ENCODE measurements around the gene SLC6A11. TPM values are rescaled to one million over a fixed set of nuclear protein-coding genes. Genes with fewer than 3 reads are reported as not detected.

SLC6A11 gene
- total RNA-seq, 1 experiment from 2014 or later = not detected

GRCh38 chr3:10933805-10934481 is 117.9 kb downstream of the SLC6A11 start:
- H3K36me3 Mint-ChIP-seq (ENCODE audit: insufficient read depth, unreplicated experiment) = no peaks in the 10 kb centered on the region
- CTCF ChIA-PET = no interaction called here
- no peaks in the 10 kb centered on the region; the same call in 1 of the 2 replicates for H3K27me3 ChIP-seq (replicated peaks; ENCODE audit: control insufficient read depth, insufficient read depth, low read length)
- DNase-seq = peak in 1 of 2 experiments; percentile 9
- intact Hi-C loops (cut with micrococcal nuclease; ENCODE audit: unreplicated experiment) = no loop called here
- no peak overlapping the region for H3K4me3 Mint-ChIP-seq (ENCODE audit: unreplicated experiment)
- no peaks in the 10 kb centered on the region for H3K4me1 ChIP-seq
- H3K27ac Mint-ChIP-seq (ENCODE audit: unreplicated experiment) = no peak overlapping the region
- no peaks in the 10 kb centered on the region for H3K36me3 ChIP-seq (ENCODE audit: control insufficient read depth, insufficient read depth, low read length)
- H3K4me3 ChIP-seq (ENCODE audit: low read depth, low read length) = no peak overlapping the region
- no peaks in the 10 kb centered on the region for H3K4me1 Mint-ChIP-seq (ENCODE audit: low read depth, unreplicated experiment)
- BruUV-seq (replicated peaks) = no TSS peak
- peaks cover 10% of the 10 kb centered on the region for H3K27me3 Mint-ChIP-seq (ENCODE audit: insufficient read depth, unreplicated experiment)
- TF ChIP-seq, protein P1, sequence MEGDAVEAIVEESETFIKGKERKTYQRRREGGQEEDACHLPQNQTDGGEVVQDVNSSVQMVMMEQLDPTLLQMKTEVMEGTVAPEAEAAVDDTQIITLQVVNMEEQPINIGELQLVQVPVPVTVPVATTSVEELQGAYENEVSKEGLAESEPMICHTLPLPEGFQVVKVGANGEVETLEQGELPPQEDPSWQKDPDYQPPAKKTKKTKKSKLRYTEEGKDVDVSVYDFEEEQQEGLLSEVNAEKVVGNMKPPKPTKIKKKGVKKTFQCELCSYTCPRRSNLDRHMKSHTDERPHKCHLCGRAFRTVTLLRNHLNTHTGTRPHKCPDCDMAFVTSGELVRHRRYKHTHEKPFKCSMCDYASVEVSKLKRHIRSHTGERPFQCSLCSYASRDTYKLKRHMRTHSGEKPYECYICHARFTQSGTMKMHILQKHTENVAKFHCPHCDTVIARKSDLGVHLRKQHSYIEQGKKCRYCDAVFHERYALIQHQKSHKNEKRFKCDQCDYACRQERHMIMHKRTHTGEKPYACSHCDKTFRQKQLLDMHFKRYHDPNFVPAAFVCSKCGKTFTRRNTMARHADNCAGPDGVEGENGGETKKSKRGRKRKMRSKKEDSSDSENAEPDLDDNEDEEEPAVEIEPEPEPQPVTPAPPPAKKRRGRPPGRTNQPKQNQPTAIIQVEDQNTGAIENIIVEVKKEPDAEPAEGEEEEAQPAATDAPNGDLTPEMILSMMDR (IDR thresholded peaks at IDR 0.05; ENCODE audit: insufficient read depth in 1 of 2, low read depth in 1 of 2, low read length in 1 of 2, severe bottlenecking in 1 of 2, unreplicated experiment in 1 of 2) = no peak
- H3K9me3 ChIP-seq = no peaks in the 10 kb centered on the region
- POLR2A ChIA-PET = no interaction called here
- H3K9me3 Mint-ChIP-seq (ENCODE audit: unreplicated experiment) = no peaks in the 10 kb centered on the region

DNA sequence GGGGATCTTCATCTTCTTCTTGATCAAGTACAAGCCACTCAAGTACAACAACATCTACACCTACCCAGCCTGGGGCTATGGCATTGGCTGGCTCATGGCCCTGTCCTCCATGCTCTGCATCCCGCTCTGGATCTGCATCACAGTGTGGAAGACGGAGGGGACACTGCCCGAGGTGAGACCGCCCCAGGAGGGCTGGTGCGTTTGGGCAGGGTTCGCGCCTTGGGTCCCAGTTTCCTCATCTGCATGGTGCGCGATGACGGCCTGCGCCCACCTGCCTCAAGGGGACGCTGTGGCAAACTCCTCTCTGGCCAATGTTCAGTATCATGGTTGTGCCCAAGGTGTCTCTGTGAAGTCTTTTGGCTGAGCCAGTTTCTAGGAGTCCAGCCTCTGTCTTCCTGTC is 119.0 kb downstream of the SLC6A11 start:
- Mint-ChIP-seq H3K27me3 (ENCODE audit: insufficient read depth, unreplicated experiment) (peaks cover 10% of the 10 kb centered on the region), H3K4me3 (ENCODE audit: unreplicated experiment) (no peak overlapping the region), H3K36me3 (ENCODE audit: insufficient read depth, unreplicated experiment) (no peaks in the 10 kb centered on the region), H3K9me3 (ENCODE audit: unreplicated experiment) (no peaks in the 10 kb centered on the region), H3K4me1 (ENCODE audit: low read depth, unreplicated experiment) (no peaks in the 10 kb centered on the region), H3K27ac (ENCODE audit: unreplicated experiment) (no peak overlapping the region)
- TF ChIP-seq, protein P1 (IDR thresholded peaks at IDR 0.05; ENCODE audit: insufficient read depth in 1 of 2, low read depth in 1 of 2, low read length in 1 of 2, severe bottlenecking in 1 of 2, unreplicated experiment in 1 of 2) = no peak
- ChIA-PET CTCF (no interaction called here), POLR2A (no interaction called here)
- no peaks in the 10 kb centered on the region for H3K9me3 ChIP-seq
- no peaks in the 10 kb centered on the region for H3K36me3 ChIP-seq (ENCODE audit: control insufficient read depth, insufficient read depth, low read length)
- BruUV-seq (replicated peaks) = no TSS peak
- H3K27me3 ChIP-seq (replicated peaks; ENCODE audit: control insufficient read depth, insufficient read depth, low read length) = no peaks in the 10 kb centered on the region; the same call in 1 of the 2 replicates
- no peaks in the 10 kb centered on the region for H3K4me1 ChIP-seq
- H3K4me3 ChIP-seq (ENCODE audit: low read depth, low read length) = no peak overlapping the region
- no peak for DNase-seq
- intact Hi-C loops (cut with micrococcal nuclease; ENCODE audit: unreplicated experiment) = no loop called here

- Histone ChIP-seq H3K27me3 (replicated peaks; ENCODE audit: control insufficient read depth, insufficient read depth, low read length) (no peaks in the 10 kb centered on the region; the same call in 1 of the 2 replicates), H3K4me3 (ENCODE audit: low read depth, low read length) (no peak overlapping the region), H3K4me1 (no peaks in the 10 kb centered on the region), H3K9me3 (no peaks in the 10 kb centered on the region), H3K36me3 (ENCODE audit: control insufficient read depth, insufficient read depth, low read length) (no peaks in the 10 kb centered on the region)
- Mint-ChIP-seq H3K9me3 (ENCODE audit: unreplicated experiment) (no peaks in the 10 kb centered on the region), H3K27ac (ENCODE audit: unreplicated experiment) (no peak overlapping the region), H3K27me3 (ENCODE audit: insufficient read depth, unreplicated experiment) (peaks cover 10% of the 10 kb centered on the region), H3K4me1 (ENCODE audit: low read depth, unreplicated experiment) (no peaks in the 10 kb centered on the region), H3K4me3 (ENCODE audit: unreplicated experiment) (no peak overlapping the region), H3K36me3 (ENCODE audit: insufficient read depth, unreplicated experiment) (no peaks in the 10 kb centered on the region)
- POLR2A ChIA-PET = no interaction called here
- intact Hi-C loops (cut with micrococcal nuclease; ENCODE audit: unreplicated experiment) = no loop called here
- CTCF ChIA-PET = no interaction called here
- no TSS peak for BruUV-seq (replicated peaks)
- TF ChIP-seq, protein P1 (IDR thresholded peaks at IDR 0.05; ENCODE audit: insufficient read depth in 1 of 2, low read depth in 1 of 2, low read length in 1 of 2, severe bottlenecking in 1 of 2, unreplicated experiment in 1 of 2) = no peak
- peak in 1 of 2 experiments; percentile 19 for DNase-seq
Measured at GRCh38 chr3:10935846-10936631, 120.0 kb downstream of the SLC6A11 start.
